Measurements from ENCODE around the gene TMEM51.
A peak's percentile ranks its signal among the peaks of the same experiment; 100 is the strongest.

Gene TMEM51

DNA sequence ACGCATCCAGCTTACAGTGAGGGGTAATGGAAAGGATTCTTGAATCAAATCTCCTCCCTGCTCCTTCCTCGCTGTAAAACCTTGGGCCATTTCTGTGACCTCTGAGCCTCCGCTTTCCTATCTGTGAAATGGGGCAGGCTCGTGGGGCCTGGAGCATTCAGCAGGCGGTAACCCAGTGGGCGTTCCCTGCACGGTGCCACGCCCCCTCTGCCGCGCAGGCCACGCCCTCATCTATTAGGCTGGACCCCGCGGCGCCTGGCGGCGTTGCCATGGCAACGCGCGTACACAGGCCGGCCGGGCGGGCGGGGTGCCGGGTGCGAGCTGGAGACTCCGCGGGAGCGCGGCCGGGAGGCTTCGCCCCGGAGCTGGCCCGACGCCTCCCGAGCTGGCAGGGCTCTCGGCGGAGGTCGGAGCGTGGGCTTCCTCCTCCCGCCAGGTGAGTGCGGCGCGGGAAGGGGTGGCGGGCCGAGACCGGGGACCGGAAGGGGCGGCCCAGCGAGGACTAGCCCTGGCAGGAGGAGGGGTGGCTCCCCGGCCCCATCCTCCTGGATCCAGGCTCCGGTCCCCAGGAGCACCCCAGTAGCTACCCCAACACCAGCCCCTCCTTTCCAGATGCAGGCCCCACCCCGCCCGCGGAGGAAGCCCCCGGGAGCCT is 93.5 kb downstream of the TMEM51 start, which contains the start of gene FHAD1:
Gene FHAD1 (plus strand): TSS at position 264 of the 655 bp plus-strand sequence. CDS start 4,562 bp downstream, outside the sequence.
- peak; percentile 35 for DNase-seq (ENCODE audit: low read depth)

DNA sequence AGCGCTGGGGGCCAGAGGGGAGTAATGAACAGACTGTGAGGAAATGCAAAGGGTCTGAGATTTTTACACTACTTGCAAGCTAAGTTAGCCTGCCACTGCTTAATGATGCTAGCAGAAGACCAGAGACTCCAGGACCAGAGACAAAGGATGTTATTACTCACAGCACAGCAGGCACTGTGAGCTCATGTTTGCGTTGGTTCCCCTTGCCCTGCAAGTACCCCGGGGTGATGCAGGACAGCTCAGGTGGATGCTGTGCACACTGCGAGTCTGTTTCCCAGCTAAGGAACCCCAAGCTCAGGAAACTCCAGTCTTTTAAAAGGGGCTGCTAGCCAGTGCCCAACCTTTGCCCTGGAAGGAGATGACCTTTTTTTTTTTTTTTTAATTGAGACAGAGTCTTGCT is 94.7 kb downstream of the TMEM51 start:
- DNase-seq (ENCODE audit: low read depth) = no peak

DNA sequence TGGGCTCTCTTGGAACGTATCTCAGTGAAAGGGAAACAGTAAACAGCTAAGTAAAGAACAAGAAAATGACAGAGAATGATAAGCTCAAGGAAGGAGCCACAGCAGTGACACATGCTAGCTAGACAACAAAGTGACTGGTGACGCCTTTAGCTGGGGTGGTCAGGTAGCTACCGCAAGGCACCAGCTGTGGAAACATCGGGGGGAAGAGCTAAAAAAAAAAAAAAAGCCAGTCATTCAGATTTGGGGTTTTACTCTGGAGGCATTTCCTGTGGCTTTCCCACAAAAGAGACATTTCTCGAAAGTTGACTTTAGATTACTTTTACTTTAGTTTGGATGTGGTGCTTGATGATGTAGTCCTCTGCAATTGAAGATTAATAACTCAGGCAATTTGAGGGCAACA is 95.5 kb downstream of the TMEM51 start:
- DNase-seq (ENCODE audit: low read depth) = peak; percentile 29

DNA sequence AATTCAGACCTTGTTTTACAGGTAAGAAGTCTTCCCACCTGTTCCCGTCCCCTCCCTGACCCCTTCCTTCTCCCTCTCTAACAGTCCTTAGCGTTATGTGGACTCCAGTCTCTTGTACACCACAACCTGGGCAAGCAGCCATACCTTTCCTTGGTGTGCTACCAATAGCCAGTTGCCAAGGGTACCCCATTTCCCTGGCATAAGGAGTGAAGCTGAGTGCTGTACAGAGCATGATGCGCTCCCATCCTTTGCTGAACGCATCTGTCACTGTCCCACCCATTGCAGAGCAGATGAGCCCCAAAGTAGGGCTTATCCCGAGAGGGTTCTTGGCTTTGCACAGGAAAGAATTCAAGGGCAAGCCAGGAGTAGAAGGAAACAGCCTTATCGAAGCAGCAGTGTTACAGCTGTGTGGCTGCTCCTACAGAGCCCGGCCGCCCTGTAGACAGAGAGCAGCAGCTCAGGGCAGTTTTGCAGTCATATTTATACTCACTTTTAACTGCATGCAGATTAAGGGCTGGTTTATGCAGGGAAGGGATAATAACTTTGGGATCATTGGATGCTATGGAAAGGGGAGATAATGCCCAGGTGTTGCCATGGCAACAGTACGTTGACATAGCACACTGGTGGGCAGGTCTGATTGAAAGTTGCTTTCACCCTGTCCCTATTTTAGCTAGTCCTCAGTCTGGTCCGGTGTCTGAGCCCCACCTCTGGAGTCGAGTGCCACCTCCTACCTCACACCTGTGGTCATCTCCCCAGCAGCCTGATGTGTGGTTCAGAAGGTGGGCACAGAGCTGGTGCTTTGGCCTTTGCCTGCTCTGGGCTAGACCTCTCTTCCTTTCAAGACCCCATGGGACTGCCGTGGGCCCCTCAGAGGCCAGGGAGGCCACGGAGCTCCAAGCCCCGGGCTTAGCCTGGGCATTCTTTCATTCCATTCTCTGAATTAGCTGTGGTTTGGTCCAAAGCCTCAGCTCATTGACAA is 98.6 kb downstream of the TMEM51 start:
- no peak for DNase-seq (ENCODE audit: low read depth)

DNA sequence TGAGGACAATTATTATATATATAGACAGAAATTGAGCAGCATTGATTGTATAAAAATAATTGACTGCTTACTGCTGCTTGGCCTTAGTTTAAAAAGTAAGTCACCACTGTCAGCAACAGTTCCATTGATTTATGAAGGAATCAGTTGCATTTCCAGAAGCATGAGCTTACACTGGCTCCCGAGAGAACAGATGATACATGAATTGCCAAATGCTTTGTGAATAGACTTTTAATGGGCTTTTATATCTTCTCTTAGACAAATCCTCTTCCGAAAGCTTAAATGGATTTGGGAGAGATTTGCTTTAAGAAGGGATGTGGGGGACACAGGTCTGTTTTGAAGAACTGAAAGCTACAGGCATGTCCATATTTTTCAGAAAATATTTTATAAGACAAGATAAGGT is 101.0 kb downstream of the TMEM51 start:
- DNase-seq (ENCODE audit: low read depth) = no peak

DNA sequence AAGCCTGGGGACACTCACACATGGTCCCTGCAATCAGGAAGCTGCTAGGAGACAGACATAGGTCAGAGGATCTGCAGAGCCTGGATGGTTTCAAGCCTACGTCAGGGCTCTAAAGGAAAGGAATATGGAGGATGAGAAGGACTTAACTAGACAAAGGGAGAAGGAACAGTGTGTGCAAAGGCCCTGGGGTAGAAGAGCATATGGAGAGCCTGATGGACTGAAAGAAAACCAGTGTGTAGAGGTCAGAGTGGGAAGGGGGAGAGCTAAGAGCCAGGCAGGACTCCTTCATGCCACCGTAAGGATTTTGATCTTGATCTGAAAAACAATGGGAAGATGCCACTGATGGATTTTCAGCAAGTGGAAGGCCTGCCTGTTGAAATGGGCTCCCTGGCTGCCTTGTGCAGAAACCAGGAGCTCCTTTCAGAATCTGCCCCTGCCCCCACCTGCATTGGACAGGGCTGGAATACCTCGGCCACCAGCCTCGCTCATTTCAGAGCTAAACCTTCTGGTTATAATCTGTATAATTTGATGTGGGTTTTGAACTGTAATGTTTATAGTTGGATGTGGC is 102.1 kb downstream of the TMEM51 start:
- DNase-seq (ENCODE audit: low read depth) = no peak

DNA sequence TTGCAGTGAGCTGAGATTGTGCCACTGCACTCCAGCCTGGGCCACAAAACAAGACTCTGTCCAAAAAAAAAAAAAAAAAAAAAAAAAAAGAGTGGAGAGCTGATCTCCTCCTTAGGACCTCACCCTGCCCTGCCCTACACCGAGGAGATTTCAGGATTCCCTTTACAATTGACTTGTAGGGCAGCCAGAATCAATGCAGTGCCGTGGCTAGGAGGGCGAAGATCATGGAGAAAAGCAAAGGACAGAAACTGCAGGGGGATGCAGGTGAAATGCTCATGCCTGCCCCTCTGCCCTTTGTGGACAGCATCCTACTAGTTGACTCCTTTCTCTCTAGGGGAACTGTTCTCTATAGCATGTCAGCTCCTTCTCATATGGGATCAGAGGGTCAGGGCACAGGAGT is 103.0 kb downstream of the TMEM51 start:
- DNase-seq (ENCODE audit: low read depth) = no peak

DNA sequence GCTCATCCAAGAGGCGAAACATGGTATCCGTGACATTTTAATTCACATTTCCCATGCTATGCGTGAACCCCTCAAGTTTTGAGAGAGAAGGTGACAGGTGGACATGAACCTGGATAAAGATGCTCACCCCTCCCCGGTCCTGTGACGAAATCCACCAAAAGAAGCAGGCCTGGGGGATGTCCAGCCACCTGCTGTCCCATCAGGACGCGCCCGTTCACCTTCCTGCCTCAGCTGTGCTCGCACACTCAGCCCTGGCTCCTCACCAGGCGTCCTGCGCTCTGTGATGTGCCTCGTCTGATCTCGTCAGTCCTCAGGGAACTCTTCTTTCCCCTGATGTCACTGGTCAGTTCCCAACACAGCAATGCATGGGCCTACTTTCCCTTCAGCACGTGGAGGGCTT is 103.8 kb downstream of the TMEM51 start:
- no peak for DNase-seq (ENCODE audit: low read depth)

DNA sequence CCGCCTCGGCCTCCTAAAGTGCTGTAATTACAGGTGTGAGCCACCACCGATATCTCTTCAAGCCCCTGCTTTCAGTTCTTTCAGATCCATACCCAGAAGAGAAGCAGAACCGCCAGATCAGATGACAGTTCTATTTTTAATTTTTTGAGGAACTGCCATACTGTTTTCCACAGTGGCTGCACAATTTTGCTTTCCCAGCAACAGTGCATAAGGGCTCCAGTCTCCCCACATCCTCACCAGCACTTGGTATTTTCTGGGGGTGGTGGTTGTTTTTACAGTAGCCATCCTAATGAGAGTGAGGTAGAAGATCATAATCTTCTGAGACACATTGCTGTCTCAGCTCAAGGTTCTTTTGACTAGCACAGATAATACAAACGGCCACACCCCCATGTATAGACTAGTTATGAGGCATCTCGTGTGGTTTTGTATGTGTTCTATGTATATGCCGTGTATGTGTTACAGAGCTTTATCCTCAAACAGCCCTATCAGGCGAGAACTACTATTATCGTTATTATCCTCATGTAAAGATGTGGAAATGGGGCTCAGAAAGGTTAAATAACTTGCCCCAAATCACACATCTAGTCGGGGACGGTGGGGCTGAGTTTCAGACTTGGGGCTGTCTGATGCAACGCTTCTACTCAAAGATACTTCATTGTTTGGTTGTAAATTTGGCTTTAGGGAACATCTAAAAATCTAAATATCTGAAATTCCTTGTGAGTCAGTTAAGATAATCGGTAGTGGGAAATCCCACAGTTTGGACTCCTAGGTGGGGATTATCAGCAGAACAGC is 105.5 kb downstream of the TMEM51 start:
- DNase-seq (ENCODE audit: low read depth) = no peak

DNA sequence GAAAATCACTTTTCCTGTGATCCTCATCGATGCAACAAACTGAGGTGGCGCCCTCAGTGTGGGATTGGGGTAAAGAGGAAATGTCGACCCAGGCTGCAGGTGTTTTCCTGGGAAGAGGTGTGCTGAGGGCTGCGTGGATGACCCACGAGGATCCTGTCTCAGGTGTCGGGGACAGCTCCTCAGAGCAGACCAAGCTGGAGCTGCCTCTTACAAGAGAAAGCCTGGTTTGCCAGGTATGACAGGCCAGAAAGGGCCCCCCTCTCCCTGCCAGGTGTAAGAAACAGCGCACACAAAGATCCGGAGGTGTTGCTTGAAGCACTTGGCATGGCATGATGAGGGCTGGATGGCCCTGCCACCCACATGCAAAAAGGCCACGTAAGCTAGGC is 106.1 kb downstream of the TMEM51 start:
- no peak for DNase-seq (ENCODE audit: low read depth)

DNA sequence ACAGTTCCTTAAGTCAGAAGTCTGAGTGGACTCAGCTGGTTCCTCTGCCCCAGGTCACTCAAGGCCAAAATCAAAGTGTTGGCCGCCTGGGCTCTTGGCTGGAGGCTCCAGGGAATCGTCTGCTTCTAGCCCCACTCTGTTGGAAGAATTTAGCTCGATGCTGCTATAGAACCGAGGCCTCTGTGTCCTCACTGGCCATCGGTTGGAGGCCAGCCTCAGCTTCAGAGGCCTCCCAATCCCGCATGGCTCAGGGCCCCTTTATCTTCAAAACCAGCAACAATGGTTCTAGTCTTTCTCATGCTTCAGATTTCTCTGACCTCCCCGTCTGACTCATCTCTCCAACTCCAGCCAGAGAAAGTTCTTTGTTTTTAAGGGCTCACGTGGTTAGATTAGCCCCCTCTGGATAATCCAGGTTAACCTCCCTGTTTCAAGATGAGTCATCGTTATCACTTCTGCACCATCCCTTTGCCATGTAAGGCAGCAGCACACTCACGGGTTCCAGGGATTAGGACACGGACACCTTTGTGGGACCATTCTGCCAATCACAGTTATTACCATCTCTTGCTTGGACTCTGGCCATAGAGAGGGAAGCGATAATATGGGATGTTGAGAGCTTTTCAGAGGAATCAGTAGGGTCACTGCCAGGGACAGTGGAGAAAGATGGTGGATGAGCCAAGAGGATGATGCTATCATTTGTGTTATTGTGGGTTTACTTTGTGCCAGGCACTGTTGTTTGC is 107.0 kb downstream of the TMEM51 start:
- no peak for DNase-seq (ENCODE audit: low read depth)

DNA sequence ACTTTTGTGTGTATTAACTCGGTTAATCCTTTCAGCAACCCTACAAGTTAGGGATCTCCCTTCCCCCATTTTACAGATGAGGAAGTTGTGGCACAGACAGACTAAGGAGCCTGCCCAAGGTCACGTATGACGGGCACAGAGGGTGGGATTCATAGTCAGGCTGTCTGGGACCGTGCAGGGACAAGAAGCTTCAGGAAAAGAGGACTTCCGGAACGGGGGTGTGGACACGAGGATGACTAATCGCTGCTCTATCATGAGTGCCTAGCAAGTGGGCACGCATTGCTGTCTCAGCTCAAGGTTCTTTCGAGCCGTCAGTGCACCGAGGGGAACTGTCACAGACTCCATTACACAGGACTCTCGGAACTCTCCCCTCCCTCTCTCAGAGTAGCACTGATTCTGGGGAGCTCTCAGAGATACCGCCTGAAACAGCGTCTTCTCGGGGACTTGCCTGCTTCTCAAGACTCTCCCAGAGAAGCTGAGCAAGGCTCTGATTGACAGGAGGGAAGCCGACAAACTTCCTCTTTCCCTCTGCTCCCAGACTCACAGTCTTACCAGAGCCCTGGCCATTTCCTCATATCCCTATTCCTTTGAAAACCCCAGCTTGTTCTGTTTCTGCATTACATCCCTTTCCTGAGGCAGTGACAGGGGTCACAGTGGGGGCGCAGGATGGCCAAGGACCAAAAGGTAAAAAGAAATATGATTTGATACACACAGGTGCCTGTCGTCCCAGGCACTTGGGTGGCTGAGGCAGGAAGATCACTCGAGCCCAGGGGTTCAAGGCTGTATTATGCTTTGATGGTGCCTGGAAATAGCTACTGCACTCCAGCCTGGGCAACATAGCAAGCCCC is 107.8 kb downstream of the TMEM51 start:
- DNase-seq (ENCODE audit: low read depth) = no peak

DNA sequence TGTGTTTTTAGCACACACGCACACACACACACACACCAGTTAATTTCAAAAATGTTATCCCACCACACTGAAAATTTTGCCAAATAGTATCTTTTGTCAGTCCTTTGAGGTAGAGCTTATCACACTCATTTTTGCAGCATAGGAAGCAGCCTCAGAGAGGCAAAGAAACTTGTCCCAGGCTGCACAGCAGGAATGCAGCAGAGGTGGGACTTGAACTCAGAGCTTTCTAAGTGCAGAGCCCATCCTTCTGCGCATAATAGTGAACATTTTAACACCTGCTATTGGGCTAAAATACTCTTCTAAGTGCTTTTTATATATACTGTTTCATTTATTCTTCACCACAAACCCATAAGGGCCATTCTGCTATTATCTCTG is 108.4 kb downstream of the TMEM51 start:
- no peak for DNase-seq (ENCODE audit: low read depth)

DNA sequence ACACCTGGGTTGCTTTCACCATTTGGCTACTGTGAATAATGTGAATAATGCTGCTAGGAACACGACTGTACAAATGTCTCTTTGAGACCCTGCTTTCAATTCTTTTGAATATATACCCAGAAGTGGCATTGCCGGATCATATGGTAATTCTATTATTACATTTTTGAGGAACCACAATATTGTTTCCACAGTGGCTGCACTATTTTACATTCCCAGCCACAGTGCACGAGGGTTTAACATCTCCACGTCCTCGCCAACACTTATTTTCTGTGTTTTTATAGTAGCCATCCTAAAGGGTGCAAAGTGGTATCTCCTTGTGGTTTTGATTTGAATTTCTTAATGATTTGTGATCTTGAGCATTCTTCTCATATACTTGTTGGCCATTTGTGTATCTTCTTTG is 109.2 kb downstream of the TMEM51 start:
- no peak for DNase-seq (ENCODE audit: low read depth)

DNA sequence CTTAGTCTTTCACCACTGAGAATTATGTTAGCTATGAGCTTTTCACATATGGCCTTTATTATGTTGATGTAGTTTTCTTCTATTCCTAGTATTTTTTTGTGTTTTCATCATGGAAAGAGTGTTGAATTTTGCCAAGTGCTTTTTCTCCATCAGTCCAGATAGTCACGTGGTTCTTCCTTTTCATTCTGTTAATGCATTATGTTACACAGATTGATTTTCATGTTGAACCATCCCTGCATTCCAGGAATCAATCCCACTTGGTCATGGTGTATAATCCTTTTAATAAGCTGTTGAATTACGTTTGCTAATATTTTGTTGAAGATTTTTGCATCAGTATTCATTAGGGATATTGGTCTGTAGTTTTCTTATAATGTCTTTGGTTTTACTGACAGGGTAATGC is 111.2 kb downstream of the TMEM51 start:
- DNase-seq (ENCODE audit: low read depth) = no peak
